NT2/D1 (cell line): ENCODE measurements around the gene SAA1.

Experiments
- SUZ12 ChIP-seq: IDR thresholded peaks from 2 replicates; pipeline ENCODE4 v1.6.1; 2011; ENCODE audit not compliant: insufficient read length, insufficient read depth; ENCODE audit errors: extremely low read depth
- YY1 ChIP-seq: IDR thresholded peaks from 2 replicates; pipeline ENCODE4 v1.6.1; 2011; ENCODE audit not compliant: insufficient read length, insufficient read depth
- ZNF274 ChIP-seq: IDR thresholded peaks from 2 replicates; pipeline ENCODE4 v1.6.1; 2011; ENCODE audit warnings: mild to moderate bottlenecking, low read depth, low read length

GRCh38 chr11:18304745-18305144, 38.7 kb downstream of the SAA1 start:
- TF ChIP-seq YY1 (no peak), ZNF274 (no peak), SUZ12 (no peak)
